ENCODE results near the gene PDGFA. TPM values are rescaled to one million over a fixed set of nuclear protein-coding genes. Genes with fewer than 3 reads are reported as not detected.
A peak's percentile ranks its signal among the peaks of the same experiment; 100 is the strongest.

PDGFA gene
- total and polyA plus RNA-seq, 2 donors from 2014 or later = 14.1 to 53.0 TPM

DNA sequence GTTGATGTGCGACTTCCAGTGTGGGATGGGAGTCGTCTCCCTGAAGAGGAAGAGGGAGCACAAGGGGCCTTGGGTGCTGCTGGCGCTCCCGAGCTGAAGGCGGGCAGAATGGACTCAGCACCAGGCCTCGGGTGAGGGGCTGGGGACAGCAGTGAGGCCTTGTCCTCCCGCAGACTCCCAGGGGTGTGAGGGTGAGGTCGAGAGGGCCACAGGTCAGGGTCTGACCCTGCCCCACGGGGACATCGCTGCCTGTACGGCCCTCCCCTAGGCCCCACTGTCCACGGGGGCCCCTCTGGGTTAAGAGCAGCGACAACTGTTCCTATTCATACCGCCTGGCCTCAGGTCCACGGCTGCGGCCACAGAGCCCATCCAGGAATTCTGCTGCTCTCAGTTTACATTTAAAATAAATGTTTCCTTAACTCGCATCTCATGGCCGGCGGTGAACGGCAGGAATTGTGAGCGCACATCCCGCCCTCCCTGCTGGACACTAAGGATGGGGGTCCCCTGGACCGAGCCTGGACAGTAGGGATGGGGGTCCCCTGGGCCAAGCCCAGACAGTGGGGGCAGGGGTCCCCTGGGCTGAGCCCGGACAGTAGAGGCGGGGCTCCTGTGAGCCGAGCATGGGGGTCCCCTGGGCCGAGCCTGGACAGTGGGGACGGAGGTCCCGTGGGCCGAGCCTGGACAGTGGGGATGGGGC is 61.7 kb downstream of the PDGFA start:
- Histone ChIP-seq H3K4me1 (ENCODE audit: control insufficient read depth in 2 of 3, insufficient read depth in 2 of 3, low read depth in 1 of 3, low read length in 3 of 3) (peaks cover 0 to 15% (median 0%) of the 10 kb centered on the region in 3 donors), H3K4me3 (ENCODE audit: low read length in 3 of 3) (no peak overlapping the region), H3K36me3 (ENCODE audit: control insufficient read depth in 2 of 3, insufficient read depth in 3 of 3, low read length in 3 of 3) (no peaks in the 10 kb centered on the region), H3K9me3 (ENCODE audit: control insufficient read depth in 2 of 3, insufficient read depth in 1 of 3, low read length in 3 of 3) (no peaks in the 10 kb centered on the region), H3K9ac (ENCODE audit: low read length in 3 of 3) (no peak overlapping the region), H3K27ac (ENCODE audit: low read depth in 2 of 2, low read length in 2 of 2) (no peak overlapping the region), H3K27me3 (ENCODE audit: control insufficient read depth, insufficient read depth, low read length) (no peaks in the 10 kb centered on the region)
- DNase-seq (peak in 2 of 5 donors; percentile 54 to 64), FAIRE-seq (no peak)
- intact Hi-C loops (cut with DNase I) = no loop called here
- TF ChIP-seq CTCF (IDR thresholded peaks at IDR 0.05; ENCODE audit: borderline replicate concordance, extremely low read depth, insufficient read depth) = no peak

GRCh38 chr7:455110-455928 is 64.3 kb downstream of the PDGFA start:
- FAIRE-seq = no peak
- H3K9me3 ChIP-seq (ENCODE audit: control insufficient read depth in 2 of 3, insufficient read depth in 1 of 3, low read length in 3 of 3) = no peaks in the 10 kb centered on the region
- no peaks in the 10 kb centered on the region for H3K36me3 ChIP-seq (ENCODE audit: control insufficient read depth in 2 of 3, insufficient read depth in 3 of 3, low read length in 3 of 3)
- no peak overlapping the region for H3K9ac ChIP-seq (ENCODE audit: low read length in 3 of 3)
- H3K4me1 ChIP-seq (ENCODE audit: control insufficient read depth in 2 of 3, insufficient read depth in 2 of 3, low read depth in 1 of 3, low read length in 3 of 3) = peaks cover 0 to 12% (median 0%) of the 10 kb centered on the region in 3 donors
- peak; percentile 77 to 94 (median 91) for DNase-seq
- no peak for TF ChIP-seq CTCF (IDR thresholded peaks at IDR 0.05; ENCODE audit: borderline replicate concordance, extremely low read depth, insufficient read depth)
- no peaks in the 10 kb centered on the region for H3K27me3 ChIP-seq (ENCODE audit: control insufficient read depth, insufficient read depth, low read length)
- intact Hi-C loops (cut with DNase I) = no loop called here
- no peak overlapping the region for H3K27ac ChIP-seq (ENCODE audit: low read depth in 2 of 2, low read length in 2 of 2)
- no peak overlapping the region for H3K4me3 ChIP-seq (ENCODE audit: low read length in 3 of 3)

DNA sequence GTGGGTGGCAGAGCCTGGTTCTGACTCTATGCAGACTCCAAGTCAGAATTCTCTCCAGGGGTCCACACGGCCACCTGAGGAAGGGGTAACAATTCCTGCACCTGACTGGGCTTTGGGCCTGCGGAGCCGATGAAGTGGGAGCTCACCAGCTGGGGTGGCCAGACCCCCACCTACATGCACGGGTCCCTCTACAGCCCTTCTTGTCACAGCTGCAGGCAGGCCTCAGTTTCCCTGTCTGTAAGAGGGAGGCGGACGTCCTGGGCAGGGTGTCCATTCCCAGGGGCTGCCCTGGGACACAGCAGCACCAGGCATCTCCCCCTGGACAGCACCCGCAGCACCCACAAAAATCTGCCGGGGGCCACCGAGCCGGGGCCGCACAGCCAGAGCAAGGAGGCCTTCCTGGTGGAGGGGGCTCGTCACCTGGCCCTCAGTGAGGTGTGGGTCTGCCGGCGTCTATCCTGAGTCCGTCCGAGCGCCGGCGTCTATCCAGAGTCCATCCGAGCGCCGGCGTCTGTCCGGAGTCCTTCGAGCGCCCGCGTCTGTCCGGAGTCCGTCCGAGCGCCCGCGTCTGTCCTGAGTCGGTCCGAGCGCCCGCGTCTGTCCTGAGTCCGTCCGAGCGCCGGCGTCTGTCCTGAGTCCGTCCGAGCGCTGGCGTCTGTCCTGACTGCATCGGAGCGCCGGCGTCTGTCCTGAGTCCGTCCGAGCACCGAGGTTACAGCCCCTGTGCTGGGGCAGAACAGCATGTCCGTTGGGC is 65.1 kb downstream of the PDGFA start:
- Histone ChIP-seq H3K9me3 (ENCODE audit: control insufficient read depth in 2 of 3, insufficient read depth in 1 of 3, low read length in 3 of 3) (no peaks in the 10 kb centered on the region), H3K36me3 (ENCODE audit: control insufficient read depth in 2 of 3, insufficient read depth in 3 of 3, low read length in 3 of 3) (no peaks in the 10 kb centered on the region), H3K27me3 (ENCODE audit: control insufficient read depth, insufficient read depth, low read length) (no peaks in the 10 kb centered on the region), H3K9ac (ENCODE audit: low read length in 3 of 3) (no peak overlapping the region), H3K27ac (ENCODE audit: low read depth in 2 of 2, low read length in 2 of 2) (no peak overlapping the region), H3K4me1 (ENCODE audit: control insufficient read depth in 2 of 3, insufficient read depth in 2 of 3, low read depth in 1 of 3, low read length in 3 of 3) (peaks cover 0 to 10% (median 0%) of the 10 kb centered on the region in 3 donors), H3K4me3 (ENCODE audit: low read length in 3 of 3) (no peak overlapping the region)
- intact Hi-C loops (cut with DNase I) = no loop called here
- FAIRE-seq (no peak), DNase-seq (peak in 1 of 5 donors; percentile 66)
- no peak for TF ChIP-seq CTCF (IDR thresholded peaks at IDR 0.05; ENCODE audit: borderline replicate concordance, extremely low read depth, insufficient read depth)
